NCI-H1092 treated with DMSO at 0.1 percent for 48 hours (cell line): Measurements from ENCODE around the gene SNX20.

Experiments used
- DNase-seq: peaks from one replicate; lab custom pipeline; 2025; lab: John Stamatoyannopoulos, UW

Gene SNX20

GRCh38 chr16:50679676-50680555 lies 1.2 kb downstream of the SNX20 start:
- no peak for DNase-seq

- no peak for DNase-seq
Measured at GRCh38 chr16:50679266-50679665, 1.8 kb downstream of the SNX20 start.

GRCh38 chr16:50678531-50678930 lies 2.6 kb downstream of the SNX20 start:
- DNase-seq = no peak

- DNase-seq = no peak
Measured at GRCh38 chr16:50677351-50677750, 3.8 kb downstream of the SNX20 start.

- DNase-seq = no peak
Measured at GRCh38 chr16:50676684-50677225, 4.4 kb downstream of the SNX20 start.

GRCh38 chr16:50675686-50676610 lies 5.2 kb downstream of the SNX20 start:
- DNase-seq = no peak

GRCh38 chr16:50674831-50675230 lies 6.3 kb downstream of the SNX20 start:
- no peak for DNase-seq

GRCh38 chr16:50673496-50674275 lies 7.4 kb downstream of the SNX20 start:
- no peak for DNase-seq

- no peak for DNase-seq
Measured at GRCh38 chr16:50671644-50672260, 9.4 kb downstream of the SNX20 start.

- DNase-seq = no peak
Measured at GRCh38 chr16:50670476-50670875, 10.6 kb downstream of the SNX20 start.

- DNase-seq = no peak
Measured at GRCh38 chr16:50669741-50670140, 11.4 kb downstream of the SNX20 start.

- DNase-seq = no peak
Measured at GRCh38 chr16:50668368-50669008, 12.6 kb downstream of the SNX20 start.

GRCh38 chr16:50667497-50668367 lies 13.4 kb downstream of the SNX20 start:
- DNase-seq = no peak

GRCh38 chr16:50666658-50667496 lies 14.2 kb downstream of the SNX20 start:
- DNase-seq = no peak

- DNase-seq = peak; percentile 34
Measured at GRCh38 chr16:50665128-50665878, 15.8 kb downstream of the SNX20 start.

GRCh38 chr16:50664270-50664669 lies 16.8 kb downstream of the SNX20 start:
- DNase-seq = no peak

- DNase-seq = no peak
Measured at GRCh38 chr16:50662306-50662940, 18.7 kb downstream of the SNX20 start.

GRCh38 chr16:50659806-50660205 lies 21.3 kb downstream of the SNX20 start:
- no peak for DNase-seq
